Activated CD8-positive, alpha-beta memory T cell treated with anti-CD3 and anti-CD28 coated beads, Interleukin-2, amount 50 U/mL, for 1 hour (primary cell): ENCODE results near the gene BCOR.

Source experiments
- DNase-seq: peaks from one replicate; pipeline ENCODE4 v3.0.0-alpha.2; 2020; ENCODE audit errors: extremely low read depth

Gene BCOR

GRCh38 chrX:40019541-40019940 is 78.2 kb downstream of the BCOR start:
- DNase-seq = no peak

GRCh38 chrX:40018041-40018440 is 79.7 kb downstream of the BCOR start:
- no peak for DNase-seq

DNA sequence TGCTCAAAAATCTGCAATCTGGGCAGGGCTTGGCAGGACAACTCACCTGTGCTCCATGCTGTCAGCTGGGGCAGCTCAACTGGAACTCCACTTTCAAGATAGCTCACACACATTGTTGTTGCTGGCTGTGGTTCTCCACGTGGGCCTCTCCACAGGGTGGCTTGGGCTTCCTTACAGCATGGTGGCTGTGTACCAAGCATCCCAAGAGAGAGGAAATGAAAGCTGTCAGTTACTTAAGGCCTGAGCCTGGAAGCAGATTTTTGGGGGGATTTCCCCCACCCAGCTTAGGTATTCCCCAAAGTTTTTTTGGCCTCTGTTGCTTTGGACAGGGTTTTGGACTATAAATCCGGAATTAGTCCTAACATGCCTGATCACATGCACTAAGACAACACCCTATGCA is 81.0 kb downstream of the BCOR start:
- no peak for DNase-seq

DNA sequence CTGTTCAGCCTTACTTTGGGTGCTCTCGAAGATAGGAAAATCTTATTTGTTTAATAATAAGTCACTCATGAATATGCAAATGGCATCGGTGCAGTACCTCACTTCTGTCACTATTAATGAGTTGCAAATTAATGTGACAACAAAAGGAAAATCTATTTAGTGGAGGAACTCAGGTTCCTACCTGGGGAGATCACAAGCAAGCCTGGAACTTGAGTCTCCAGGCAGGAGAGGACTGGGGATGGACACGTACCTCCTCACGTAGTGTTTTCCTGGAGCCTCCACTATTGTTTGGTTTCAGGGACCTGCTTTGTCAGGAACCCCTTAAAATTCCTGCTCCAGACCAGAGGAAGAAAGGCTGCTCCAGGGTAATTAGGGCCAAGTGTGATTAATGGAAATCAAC is 82.1 kb downstream of the BCOR start:
- DNase-seq = no peak

DNA sequence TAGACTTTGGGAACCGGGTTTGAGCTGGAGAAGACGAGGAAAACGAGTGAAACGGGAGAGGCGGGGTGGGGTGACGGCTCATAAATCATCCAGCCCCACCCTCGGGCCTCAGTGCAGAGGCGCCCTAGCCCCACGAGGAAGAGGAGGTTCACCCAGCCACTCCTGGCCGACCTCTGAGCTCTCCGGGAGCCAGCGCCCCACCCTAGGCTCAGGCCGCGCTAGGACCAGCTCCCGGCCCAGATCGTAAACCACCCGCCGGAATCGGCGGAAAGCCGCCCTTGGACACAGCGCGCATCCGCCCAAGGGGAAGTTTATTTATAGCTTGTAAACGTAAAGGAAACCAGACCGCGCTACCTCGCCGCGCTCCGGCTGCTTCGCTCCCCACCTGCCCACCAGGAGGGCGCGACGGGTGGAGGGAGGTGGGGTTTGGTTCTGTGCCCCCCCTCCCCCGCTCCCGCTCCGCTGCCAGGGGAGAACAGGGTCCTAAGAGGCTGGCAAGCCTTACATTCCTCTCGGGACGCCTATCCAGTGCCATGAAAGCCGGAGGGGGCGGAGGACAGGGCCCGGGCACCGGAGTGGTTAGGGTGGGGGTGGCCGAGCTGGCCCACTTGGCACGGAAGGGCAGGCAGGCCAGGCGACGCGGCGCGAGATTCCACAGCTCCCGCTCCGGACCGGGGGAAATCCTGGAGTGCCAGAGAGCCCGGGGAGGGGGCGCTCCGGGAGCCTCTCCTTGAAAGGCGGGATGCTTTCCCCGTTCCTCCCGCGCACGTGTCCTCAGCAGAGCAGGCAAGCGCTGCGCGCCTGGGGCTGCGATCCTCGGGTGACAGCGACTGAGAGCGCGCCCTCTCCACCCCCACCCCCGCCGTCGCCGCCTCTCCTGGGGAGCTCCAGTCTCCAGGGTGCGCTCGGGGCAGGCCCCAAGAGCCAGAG is 84.2 kb downstream of the BCOR start:
- DNase-seq = no peak

- DNase-seq = no peak
Measured at GRCh38 chrX:40012868-40013265, 84.9 kb downstream of the BCOR start.

DNA sequence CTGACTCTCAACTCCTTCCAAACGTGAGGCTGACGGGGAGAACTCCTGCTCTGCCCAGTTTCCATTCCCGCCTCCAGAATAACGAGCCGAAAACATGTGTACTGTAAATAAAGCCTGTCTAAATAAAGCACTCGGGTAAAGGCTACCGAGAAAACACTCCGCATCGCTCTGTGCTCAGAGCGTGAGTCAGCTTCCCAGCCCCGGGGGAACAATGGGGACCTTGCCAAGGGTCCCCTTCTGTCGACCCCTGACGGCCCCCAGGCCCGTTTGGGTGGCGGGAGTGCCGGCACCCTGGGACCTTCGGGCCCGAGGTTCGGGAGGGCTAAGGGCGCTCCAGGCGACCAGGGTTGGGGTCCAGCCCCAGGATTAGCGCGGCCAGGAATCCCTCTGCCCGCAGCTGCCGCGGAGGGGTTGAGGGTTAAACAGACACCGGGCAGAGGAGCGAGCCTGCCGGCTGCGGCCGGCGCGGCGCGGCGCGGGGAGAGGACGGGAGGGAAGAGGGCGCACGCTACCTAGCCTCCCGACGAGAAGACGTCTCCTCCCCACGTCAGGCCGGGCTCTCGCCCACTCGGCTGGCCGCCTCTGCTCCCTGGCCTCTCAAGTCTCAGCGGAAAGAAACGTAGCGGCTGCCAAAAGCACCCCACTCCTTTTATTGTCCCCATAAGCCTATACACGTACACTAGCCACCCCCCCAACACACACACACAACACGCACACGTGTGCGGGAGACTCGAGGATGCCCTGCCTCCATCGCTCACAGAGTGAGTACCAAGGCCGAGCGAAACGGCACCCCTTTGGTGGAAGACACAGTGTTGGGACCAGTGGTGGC is 85.5 kb downstream of the BCOR start:
- DNase-seq = no peak

DNA sequence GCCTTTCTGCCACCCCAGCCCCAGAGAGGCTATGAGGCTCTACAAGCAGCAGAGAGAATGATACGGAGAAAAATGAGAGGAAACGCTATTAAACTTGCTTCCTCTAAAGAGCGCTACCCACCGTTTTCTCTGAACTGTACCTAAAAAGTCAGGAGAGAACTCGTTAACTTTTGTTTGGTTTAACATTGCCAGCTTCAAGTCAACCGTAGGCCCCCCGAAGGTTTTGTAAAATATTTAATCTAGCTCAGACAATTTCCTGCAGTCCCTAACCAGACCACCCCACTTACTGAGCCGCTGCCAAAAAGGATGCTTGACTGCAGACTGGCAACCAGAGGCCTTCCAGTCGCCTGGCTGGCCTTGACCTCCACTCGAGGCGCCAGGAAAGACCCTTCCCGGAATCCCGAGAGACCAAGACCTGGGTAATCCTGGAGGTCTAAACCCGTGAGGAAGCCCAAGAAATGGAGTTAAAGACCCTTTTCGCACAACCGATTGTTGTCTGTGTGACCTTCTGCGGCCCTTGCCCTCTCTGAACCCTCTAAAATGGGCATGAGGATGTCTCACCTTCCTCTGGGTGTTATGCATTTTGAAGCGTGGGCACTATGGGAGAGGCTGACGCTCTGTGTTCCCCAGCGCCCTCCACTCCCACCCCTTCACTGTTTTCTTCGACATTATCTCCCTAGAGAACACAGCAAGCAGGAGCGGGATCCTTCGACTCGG is 86.3 kb downstream of the BCOR start:
- no peak for DNase-seq

GRCh38 chrX:40010550-40011321 is 87.0 kb downstream of the BCOR start:
- DNase-seq = no peak

DNA sequence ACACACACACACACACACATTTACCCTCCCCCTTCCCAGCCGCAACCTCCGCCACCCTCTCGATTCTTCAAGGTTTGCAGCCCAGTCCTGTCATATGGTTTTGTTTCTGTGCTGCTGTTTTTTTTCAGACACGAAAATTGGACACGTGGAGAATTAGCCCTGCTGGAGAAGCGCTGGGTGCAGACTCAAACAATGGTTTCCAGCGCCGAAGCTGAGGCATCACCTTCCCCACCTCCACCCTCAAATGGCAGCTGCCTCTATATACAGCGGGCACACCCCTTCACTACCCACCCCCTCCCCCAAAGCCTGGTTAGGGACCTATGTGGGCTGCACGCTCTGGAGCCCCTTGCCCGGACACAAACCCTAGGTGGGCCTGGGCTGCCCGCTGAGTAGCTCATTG is 87.9 kb downstream of the BCOR start:
- no peak for DNase-seq

DNA sequence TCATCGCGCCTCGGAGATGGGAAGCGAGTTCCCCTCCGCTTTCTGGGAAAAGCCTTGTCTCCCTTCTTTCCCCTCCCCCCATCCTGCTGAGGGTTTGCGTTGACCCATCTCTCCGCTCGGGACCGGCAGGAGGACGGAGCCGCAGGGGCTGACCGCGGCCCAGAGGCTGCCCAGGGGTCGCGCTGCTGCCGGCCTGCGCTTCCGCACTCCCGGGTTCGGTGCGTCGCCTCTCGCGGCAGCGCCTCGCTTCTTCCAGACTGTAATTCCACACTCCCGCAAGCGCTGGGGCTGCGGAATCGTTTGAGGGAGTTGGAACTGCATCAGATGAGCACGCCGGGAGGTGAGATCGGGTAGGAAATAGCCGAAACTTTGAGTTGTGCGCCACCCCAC is 88.3 kb downstream of the BCOR start:
- DNase-seq = no peak

DNA sequence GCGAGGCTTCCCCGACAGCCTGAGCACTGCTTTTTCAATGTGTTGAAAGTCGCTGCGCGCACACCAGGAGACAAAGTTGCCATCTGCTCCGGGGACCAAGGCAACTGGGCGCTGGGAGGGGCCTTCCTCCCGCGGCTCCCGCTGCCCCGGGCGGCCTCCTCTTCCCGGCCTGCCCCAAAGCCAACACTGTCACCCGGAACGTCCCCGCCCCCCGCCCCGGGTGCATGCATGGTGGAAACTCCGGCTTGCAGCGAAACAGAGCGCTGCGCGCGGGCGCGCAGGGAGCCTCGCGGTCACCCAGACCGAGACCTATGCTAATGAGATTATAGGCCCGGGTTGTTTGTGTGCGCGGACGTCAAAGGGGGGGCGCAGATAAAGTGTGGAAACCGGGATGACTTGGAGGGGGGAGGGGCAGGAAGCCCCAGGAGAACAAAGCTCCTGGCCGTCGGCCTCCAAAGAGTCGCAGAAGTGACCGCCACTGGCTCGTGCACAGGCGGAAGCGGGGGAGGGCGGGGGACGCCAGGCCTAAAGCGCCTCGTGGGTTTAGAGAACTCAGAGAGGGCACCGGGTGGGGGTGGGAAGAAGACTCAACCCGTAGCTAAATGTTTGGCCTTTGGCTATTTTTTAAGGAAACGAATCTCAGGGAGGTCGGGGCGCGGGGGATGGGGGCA is 88.8 kb downstream of the BCOR start:
- no peak for DNase-seq

DNA sequence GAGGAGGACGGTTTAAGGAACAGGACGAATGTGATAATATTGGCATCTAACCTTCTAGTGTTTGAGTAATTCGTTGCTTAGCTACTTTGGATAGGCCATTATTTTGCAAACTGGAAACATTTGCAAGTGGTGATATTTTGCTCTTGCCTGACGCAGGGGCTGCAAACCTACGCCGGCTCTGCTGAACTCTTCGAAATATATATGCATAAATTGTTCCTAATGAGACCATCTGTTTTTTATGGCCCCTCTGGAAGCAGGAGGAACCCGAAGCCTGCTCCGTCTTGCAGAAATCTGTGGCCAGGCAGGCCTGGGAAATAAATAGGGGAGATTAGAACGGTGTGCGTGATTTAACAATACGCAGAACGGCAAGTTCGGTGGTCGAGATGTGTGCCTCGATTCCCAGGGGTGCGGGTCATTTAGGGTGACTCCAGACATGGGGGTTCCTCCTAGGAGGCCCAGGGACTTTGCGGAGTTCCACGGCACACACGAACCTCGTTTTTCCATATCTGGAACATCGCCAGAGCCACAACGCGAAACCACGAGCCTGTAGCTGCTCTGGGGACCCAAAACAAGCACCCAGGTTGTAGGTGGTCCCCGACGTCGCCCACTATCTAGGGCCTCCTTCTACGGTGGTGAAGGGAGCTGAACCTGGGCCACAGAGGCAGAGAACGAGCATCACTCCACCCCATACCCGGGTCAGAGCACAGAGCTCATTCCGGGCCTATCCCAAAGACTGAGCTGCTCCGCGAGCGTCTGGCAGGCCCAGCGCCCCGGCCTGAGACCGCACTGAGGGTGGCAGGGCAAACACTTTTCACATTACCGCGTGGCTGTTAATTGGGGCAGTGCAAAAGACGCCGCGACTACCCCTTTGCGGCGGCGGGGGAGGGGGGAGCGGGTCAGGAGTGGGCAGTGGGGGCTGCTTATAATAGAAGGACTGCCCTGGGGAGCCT is 89.7 kb downstream of the BCOR start:
- DNase-seq = no peak

DNA sequence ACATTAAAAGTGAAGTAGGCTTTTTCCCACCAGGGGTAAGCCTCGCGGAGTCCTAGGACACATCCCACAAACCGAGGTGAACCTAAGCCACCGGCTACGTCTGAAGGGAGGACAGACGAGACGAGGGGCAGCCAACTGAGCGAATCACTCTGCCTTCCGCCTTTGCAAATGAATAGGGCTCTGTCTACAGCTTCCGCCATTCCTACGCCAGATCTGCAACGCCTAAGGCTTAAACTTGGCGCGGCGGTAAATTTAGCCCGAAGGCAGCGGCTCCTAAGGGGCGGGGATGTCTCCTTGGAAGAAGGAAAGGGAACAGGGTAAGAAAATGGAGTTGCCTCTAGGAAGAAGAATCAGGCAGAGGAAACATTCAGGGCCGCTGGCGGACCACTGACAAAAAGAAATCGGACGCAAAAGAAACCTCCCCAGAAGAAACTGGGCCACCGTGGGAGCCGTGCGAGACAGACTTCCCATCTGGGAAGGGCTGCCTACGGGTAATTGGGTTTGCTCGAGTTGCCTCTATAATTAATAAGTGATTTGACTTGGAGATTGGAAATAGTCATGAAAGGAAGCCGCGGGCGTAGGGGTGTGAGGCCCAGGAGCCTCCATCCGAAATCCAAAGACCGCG is 90.5 kb downstream of the BCOR start:
- DNase-seq = no peak

DNA sequence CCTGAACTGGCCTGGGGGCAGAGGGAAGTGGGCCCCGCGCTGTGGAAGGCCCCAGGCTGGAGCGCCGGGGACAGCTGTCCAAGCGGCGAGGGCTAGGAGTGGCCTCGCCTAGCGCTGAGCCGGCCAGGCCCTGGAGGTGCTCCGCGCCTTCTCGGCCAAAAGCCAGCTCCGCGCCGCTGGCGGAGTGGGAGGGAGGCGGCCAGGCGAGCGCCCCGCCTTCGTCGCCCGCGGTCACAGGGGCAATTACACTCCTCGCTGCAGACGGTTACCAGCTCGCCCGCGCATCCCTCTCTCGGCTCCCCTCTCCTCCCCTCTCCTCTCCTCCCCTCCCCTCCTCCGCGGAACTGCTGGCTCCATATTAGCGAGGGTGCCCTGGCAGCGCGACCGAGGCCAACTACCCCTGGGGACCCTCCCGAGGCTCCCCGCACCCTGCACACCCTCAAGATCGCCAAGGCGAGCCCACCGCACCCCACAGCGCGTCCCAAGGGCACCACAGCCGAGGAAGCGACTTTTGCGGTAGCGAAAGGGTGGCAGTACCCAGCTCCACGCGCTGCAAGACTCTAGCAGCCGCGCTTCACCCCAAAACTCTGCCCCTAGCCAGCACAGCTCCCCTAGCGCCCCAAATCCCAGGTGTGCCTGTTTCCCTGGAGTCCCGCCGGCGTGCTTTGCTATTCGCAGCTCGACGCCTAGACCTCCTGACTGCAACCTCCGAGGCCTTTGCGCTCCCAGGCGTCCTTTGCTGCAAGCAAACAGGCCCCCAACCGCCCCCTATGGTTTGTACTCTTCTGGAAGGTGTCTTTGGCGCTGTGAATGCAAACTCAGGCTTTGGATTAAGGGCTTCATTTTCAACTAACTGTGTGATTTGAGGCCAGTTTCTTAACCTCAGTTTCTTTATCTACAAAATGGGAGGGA is 91.4 kb downstream of the BCOR start:
- no peak for DNase-seq

- DNase-seq = no peak
Measured at GRCh38 chrX:40005292-40006011, 92.3 kb downstream of the BCOR start.

DNA sequence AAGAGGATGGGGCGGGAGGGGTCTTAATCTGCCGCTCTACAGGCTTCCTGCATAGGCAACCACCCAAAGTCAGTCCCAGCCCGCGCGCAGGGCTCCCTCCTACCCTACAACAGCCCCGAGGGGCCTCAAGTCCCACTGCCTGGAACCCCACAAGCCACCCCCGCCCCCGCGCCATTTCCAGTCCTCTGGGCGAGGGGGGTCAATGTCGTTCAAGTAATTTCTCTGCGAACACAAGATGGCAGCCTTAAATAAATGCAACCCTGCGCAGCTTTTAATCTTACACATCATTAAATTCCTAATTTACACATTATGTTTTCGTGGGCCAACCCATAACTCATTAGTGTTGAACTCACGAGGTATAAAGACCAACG is 92.9 kb downstream of the BCOR start:
- no peak for DNase-seq

- DNase-seq = no peak
Measured at GRCh38 chrX:40004246-40004535, 93.6 kb downstream of the BCOR start.
